Activated naive CD4-positive, alpha-beta T cell treated with anti-CD3 and anti-CD28 coated beads, Interleukin-2, amount 50 U/mL, for 24 hours (primary cell): ENCODE results near the gene STARD8.
"Not testable (repeated sequence)": the region's sequence is repeated elsewhere in the genome, so short reads cannot be mapped to it uniquely, and the experiment has no call there.

ENCODE experiments used
- H3K27ac Mint-ChIP-seq: one replicate; pipeline ENCODE4 v1.8.0; 2021; ENCODE audit warnings: mild to moderate bottlenecking, mixed read lengths
- H3K27me3 Mint-ChIP-seq: one replicate; pipeline ENCODE4 v1.8.0; 2021; ENCODE audit warnings: mixed read lengths
- H3K36me3 Mint-ChIP-seq: one replicate; pipeline ENCODE4 v1.8.0; 2021; ENCODE audit warnings: mixed read lengths
- H3K4me1 Mint-ChIP-seq: one replicate; pipeline ENCODE4 v1.8.0; 2021; ENCODE audit warnings: mixed read lengths
- H3K4me3 Mint-ChIP-seq: one replicate; pipeline ENCODE4 v1.8.0; 2021; ENCODE audit warnings: mild to moderate bottlenecking, mixed read lengths
- H3K9me3 Mint-ChIP-seq: one replicate; pipeline ENCODE4 v1.8.0; 2021; ENCODE audit warnings: mixed read lengths

STARD8 gene

GRCh38 chrX:68731254-68731653 is 83.8 kb downstream of the STARD8 start:
- Mint-ChIP-seq H3K4me1 (no peaks in the 10 kb centered on the region), H3K27me3 (peaks cover 5% of the 10 kb centered on the region), H3K27ac (no peak overlapping the region), H3K4me3 (no peak overlapping the region), H3K36me3 (no peaks in the 10 kb centered on the region), H3K9me3 (no peaks in the 10 kb centered on the region)

- Mint-ChIP-seq H3K27ac (no peak overlapping the region), H3K4me1 (no peaks in the 10 kb centered on the region), H3K4me3 (no peak overlapping the region), H3K9me3 (no peaks in the 10 kb centered on the region), H3K27me3 (peaks cover 5% of the 10 kb centered on the region), H3K36me3 (no peaks in the 10 kb centered on the region)
These were observed 85.5 kb downstream of the STARD8 start for GRCh38 chrX:68732906-68733493.

GRCh38 chrX:68735266-68735665 is 87.8 kb downstream of the STARD8 start:
- Mint-ChIP-seq H3K9me3 (no peaks in the 10 kb centered on the region), H3K36me3 (no peaks in the 10 kb centered on the region), H3K4me1 (no peaks in the 10 kb centered on the region), H3K27me3 (peaks cover 5% of the 10 kb centered on the region), H3K27ac (no peak overlapping the region), H3K4me3 (no peak overlapping the region)

GRCh38 chrX:68741864-68742263 is 94.4 kb downstream of the STARD8 start:
- not testable (repeated sequence) for H3K36me3 Mint-ChIP-seq, H3K27me3 Mint-ChIP-seq, H3K4me3 Mint-ChIP-seq, H3K27ac Mint-ChIP-seq, H3K9me3 Mint-ChIP-seq, H3K4me1 Mint-ChIP-seq

- no peaks in the 10 kb centered on the region for H3K4me1 Mint-ChIP-seq
- no peaks in the 10 kb centered on the region for H3K36me3 Mint-ChIP-seq
- no peak overlapping the region for H3K27ac Mint-ChIP-seq
- H3K9me3 Mint-ChIP-seq: no peaks in the 10 kb centered on the region
- no peaks in the 10 kb centered on the region for H3K27me3 Mint-ChIP-seq
- H3K4me3 Mint-ChIP-seq: no peak overlapping the region
These were observed 96.3 kb downstream of the STARD8 start for GRCh38 chrX:68743754-68744153.

- H3K36me3 Mint-ChIP-seq: no peaks in the 10 kb centered on the region
- no peaks in the 10 kb centered on the region for H3K4me1 Mint-ChIP-seq
- no peak overlapping the region for H3K4me3 Mint-ChIP-seq
- no peaks in the 10 kb centered on the region for H3K27me3 Mint-ChIP-seq
- no peak overlapping the region for H3K27ac Mint-ChIP-seq
- H3K9me3 Mint-ChIP-seq: no peaks in the 10 kb centered on the region
These were observed 99.5 kb downstream of the STARD8 start for GRCh38 chrX:68746988-68747387.

GRCh38 chrX:68748030-68748429 is 100.6 kb downstream of the STARD8 start:
- H3K4me3 Mint-ChIP-seq: no peak overlapping the region
- no peaks in the 10 kb centered on the region for H3K4me1 Mint-ChIP-seq
- H3K9me3 Mint-ChIP-seq: no peaks in the 10 kb centered on the region
- H3K27me3 Mint-ChIP-seq: no peaks in the 10 kb centered on the region
- H3K27ac Mint-ChIP-seq: no peak overlapping the region
- no peaks in the 10 kb centered on the region for H3K36me3 Mint-ChIP-seq

- H3K27ac Mint-ChIP-seq: no peak overlapping the region
These were observed 102.0 kb downstream of the STARD8 start for GRCh38 chrX:68749426-68749825.

GRCh38 chrX:68750316-68750715 is 102.8 kb downstream of the STARD8 start:
- no peak overlapping the region for H3K4me3 Mint-ChIP-seq
- no peaks in the 10 kb centered on the region for H3K9me3 Mint-ChIP-seq
- H3K27ac Mint-ChIP-seq: no peak overlapping the region
- H3K4me1 Mint-ChIP-seq: no peaks in the 10 kb centered on the region
- no peaks in the 10 kb centered on the region for H3K27me3 Mint-ChIP-seq
- no peaks in the 10 kb centered on the region for H3K36me3 Mint-ChIP-seq

More at GRCh38 chrX:68749426-68749825, 102.0 kb downstream of the STARD8 start:
- Mint-ChIP-seq H3K4me3 (no peak overlapping the region), H3K27me3 (no peaks in the 10 kb centered on the region), H3K9me3 (no peaks in the 10 kb centered on the region), H3K36me3 (no peaks in the 10 kb centered on the region), H3K4me1 (no peaks in the 10 kb centered on the region)

GRCh38 chrX:68751372-68751771 is 103.9 kb downstream of the STARD8 start:
- Mint-ChIP-seq H3K4me1 (no peaks in the 10 kb centered on the region), H3K36me3 (no peaks in the 10 kb centered on the region), H3K9me3 (no peaks in the 10 kb centered on the region), H3K27me3 (no peaks in the 10 kb centered on the region), H3K27ac (no peak overlapping the region), H3K4me3 (no peak overlapping the region)

- no peaks in the 10 kb centered on the region for H3K27me3 Mint-ChIP-seq
- H3K27ac Mint-ChIP-seq: no peak overlapping the region
- no peaks in the 10 kb centered on the region for H3K9me3 Mint-ChIP-seq
- no peak overlapping the region for H3K4me3 Mint-ChIP-seq
- H3K36me3 Mint-ChIP-seq: no peaks in the 10 kb centered on the region
- no peaks in the 10 kb centered on the region for H3K4me1 Mint-ChIP-seq
These were observed 105.8 kb downstream of the STARD8 start for GRCh38 chrX:68753218-68753617.

GRCh38 chrX:68754406-68754805 is 106.9 kb downstream of the STARD8 start:
- no peaks in the 10 kb centered on the region for H3K36me3 Mint-ChIP-seq

GRCh38 chrX:68755616-68756125 is 108.2 kb downstream of the STARD8 start:
- H3K4me3 Mint-ChIP-seq: no peak overlapping the region
- H3K4me1 Mint-ChIP-seq: no peaks in the 10 kb centered on the region
- no peak overlapping the region for H3K27ac Mint-ChIP-seq
- no peaks in the 10 kb centered on the region for H3K27me3 Mint-ChIP-seq
- no peaks in the 10 kb centered on the region for H3K36me3 Mint-ChIP-seq
- H3K9me3 Mint-ChIP-seq: no peaks in the 10 kb centered on the region

More at GRCh38 chrX:68754406-68754805, 106.9 kb downstream of the STARD8 start:
- Mint-ChIP-seq H3K4me3 (no peak overlapping the region), H3K4me1 (no peaks in the 10 kb centered on the region), H3K27ac (no peak overlapping the region), H3K27me3 (no peaks in the 10 kb centered on the region), H3K9me3 (no peaks in the 10 kb centered on the region)

GRCh38 chrX:68757331-68757730 is 109.9 kb downstream of the STARD8 start:
- Mint-ChIP-seq H3K36me3 (no peaks in the 10 kb centered on the region), H3K4me1 (no peaks in the 10 kb centered on the region), H3K27me3 (no peaks in the 10 kb centered on the region), H3K27ac (no peak overlapping the region), H3K9me3 (no peaks in the 10 kb centered on the region), H3K4me3 (no peak overlapping the region)

- no peaks in the 10 kb centered on the region for H3K27me3 Mint-ChIP-seq
- H3K36me3 Mint-ChIP-seq: no peaks in the 10 kb centered on the region
- no peaks in the 10 kb centered on the region for H3K9me3 Mint-ChIP-seq
- H3K4me3 Mint-ChIP-seq: no peak overlapping the region
- H3K27ac Mint-ChIP-seq: no peak overlapping the region
- H3K4me1 Mint-ChIP-seq: no peaks in the 10 kb centered on the region
These were observed 110.3 kb downstream of the STARD8 start for GRCh38 chrX:68757731-68758130.

GRCh38 chrX:68758671-68759070 is 111.2 kb downstream of the STARD8 start:
- no peaks in the 10 kb centered on the region for H3K9me3 Mint-ChIP-seq
- no peaks in the 10 kb centered on the region for H3K4me1 Mint-ChIP-seq
- no peaks in the 10 kb centered on the region for H3K27me3 Mint-ChIP-seq
- no peaks in the 10 kb centered on the region for H3K36me3 Mint-ChIP-seq
- H3K27ac Mint-ChIP-seq: no peak overlapping the region
- H3K4me3 Mint-ChIP-seq: no peak overlapping the region

- Mint-ChIP-seq H3K4me1 (no peaks in the 10 kb centered on the region), H3K27ac (no peak overlapping the region), H3K36me3 (no peaks in the 10 kb centered on the region), H3K27me3 (no peaks in the 10 kb centered on the region), H3K4me3 (no peak overlapping the region), H3K9me3 (no peaks in the 10 kb centered on the region)
These were observed 113.6 kb downstream of the STARD8 start for GRCh38 chrX:68761086-68761485.
